AG04450 (cell line): ENCODE data around the gene TUBA1B. TPM values are rescaled to one million over a fixed set of nuclear protein-coding genes. Genes with fewer than 3 reads are reported as not detected.

Experiments used
- CTCF ChIA-PET: fragments of 300-600, 350-600 bp; formaldehyde crosslinking; extraction: SDS; loops from one replicate; lab custom pipeline; 2022; ENCODE audit warnings: antibody characterized with exemption, inconsistent platforms; lab: Charles Lee
- POLR2A ChIA-PET: fragments of 350-600 bp; formaldehyde crosslinking; extraction: SDS; loops from one replicate; lab custom pipeline; 2021; ENCODE audit warnings: antibody characterized with exemption, inconsistent platforms; lab: Yijun Ruan, JAX
- DNase-seq: peaks from one replicate; pipeline ENCODE4 v3.0.0-alpha.2; 2011; ENCODE audit warnings: low read depth, low spot score
- H3K27ac ChIP-seq: one replicate; pipeline ENCODE4 v1.5.1; 2012; ENCODE audit warnings: low read depth, low read length, control low read depth
- H3K27me3 ChIP-seq: one replicate; pipeline ENCODE4 v1.6.0; 2012; ENCODE audit warnings: low read length; ENCODE audit not compliant: control insufficient read depth, insufficient read depth
- H3K4me3 ChIP-seq: 2 replicates; pipeline ENCODE4 v1.5.1; 2011; ENCODE audit warnings: mild to moderate bottlenecking, low read depth, low read length, control low read depth
- H3K9me3 ChIP-seq: 2 replicates; pipeline ENCODE4 v1.5.1; 2012; ENCODE audit warnings: low read length; ENCODE audit not compliant: control insufficient read depth, insufficient read depth
- polyA plus RNA-seq: library from polyadenylated mRNA; depleted of rRNA; stranded (reverse); fragments of >200 nt; gene quantifications from 2 replicates; pipeline ENCODE4 v1.2.3, GENCODE V29; 2011
- TF ChIP-seq, protein P1 (sequence below): IDR thresholded peaks from 2 replicates; pipeline ENCODE4 v1.5.1; 2011; ENCODE audit warnings: low read depth, low read length, control low read depth, inconsistent platforms

Gene TUBA1B
- polyA plus RNA-seq, 1 experiment = 2,720 TPM

DNA sequence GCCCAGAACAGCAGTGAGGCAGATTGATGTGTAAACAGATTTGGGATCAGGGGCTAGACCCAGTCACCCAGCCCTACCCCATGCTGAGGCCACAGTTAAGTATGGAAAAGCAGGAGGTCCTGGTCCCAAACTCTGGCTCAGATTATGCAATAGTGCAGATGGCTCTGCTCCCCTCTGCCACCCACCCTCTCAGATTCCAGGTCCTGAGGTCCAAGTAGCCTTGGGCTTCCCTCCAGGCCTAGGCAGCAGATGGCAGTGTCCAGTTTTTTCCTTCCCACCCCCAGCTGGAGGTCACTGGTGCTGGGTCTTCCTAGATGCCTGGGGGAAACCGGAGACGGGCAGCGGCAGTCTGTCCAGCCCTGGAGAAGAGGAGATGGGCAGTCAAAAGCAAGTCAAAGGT is 33.8 kb downstream of the TUBA1B start:
- TF ChIP-seq, protein P1, sequence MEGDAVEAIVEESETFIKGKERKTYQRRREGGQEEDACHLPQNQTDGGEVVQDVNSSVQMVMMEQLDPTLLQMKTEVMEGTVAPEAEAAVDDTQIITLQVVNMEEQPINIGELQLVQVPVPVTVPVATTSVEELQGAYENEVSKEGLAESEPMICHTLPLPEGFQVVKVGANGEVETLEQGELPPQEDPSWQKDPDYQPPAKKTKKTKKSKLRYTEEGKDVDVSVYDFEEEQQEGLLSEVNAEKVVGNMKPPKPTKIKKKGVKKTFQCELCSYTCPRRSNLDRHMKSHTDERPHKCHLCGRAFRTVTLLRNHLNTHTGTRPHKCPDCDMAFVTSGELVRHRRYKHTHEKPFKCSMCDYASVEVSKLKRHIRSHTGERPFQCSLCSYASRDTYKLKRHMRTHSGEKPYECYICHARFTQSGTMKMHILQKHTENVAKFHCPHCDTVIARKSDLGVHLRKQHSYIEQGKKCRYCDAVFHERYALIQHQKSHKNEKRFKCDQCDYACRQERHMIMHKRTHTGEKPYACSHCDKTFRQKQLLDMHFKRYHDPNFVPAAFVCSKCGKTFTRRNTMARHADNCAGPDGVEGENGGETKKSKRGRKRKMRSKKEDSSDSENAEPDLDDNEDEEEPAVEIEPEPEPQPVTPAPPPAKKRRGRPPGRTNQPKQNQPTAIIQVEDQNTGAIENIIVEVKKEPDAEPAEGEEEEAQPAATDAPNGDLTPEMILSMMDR = no peak
- no peaks in the 10 kb centered on the region for H3K9me3 ChIP-seq
- DNase-seq = no peak
- ChIA-PET CTCF (interaction anchor here (1.8 to 5.9 kb wide), 3 partner anchors 10 to 33 kb away, joined by 11 to 48 read pairs (median 12); partner anchors contain the start of gene LMBR1L), POLR2A (interaction anchor here (1.1 to 1.9 kb wide), 2 partner anchors 12 to 34 kb away, joined by 3 to 6 read pairs; partner anchors contain the start of gene TUBA1B)
- H3K27ac ChIP-seq = no peak overlapping the region
- H3K4me3 ChIP-seq = no peak overlapping the region
- H3K27me3 ChIP-seq = peaks cover 5% of the 10 kb centered on the region

DNA sequence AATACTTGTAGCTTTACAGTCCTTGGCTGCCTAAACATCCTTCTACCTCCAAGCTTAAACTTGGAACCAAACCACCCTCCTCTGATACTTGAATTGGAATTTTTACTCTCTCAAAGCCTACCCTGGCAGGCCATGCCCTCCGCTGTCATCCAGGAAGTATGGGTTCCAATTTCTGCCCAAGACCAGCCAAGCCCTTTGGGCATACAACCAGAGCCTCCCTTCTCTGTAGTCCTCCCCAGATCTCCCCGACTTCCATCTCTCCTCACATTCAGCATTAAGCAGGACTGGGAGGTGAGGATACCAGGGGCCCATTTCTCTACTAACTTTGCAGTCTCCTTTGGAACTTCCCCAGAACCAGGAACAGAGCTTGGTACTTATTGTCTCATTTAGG is 36.2 kb downstream of the TUBA1B start:
- Histone ChIP-seq H3K27ac (no peak overlapping the region), H3K4me3 (no peak overlapping the region), H3K27me3 (peaks cover 12% of the 10 kb centered on the region), H3K9me3 (no peaks in the 10 kb centered on the region)
- no peak for DNase-seq
- TF ChIP-seq, protein P1 = no peak
- ChIA-PET POLR2A (interaction anchor here (0.7 to 1.5 kb wide), 3 partner anchors 9 to 35 kb away, joined by 3 to 6 read pairs (median 5); partner anchors contain the start of gene RHEBL1), CTCF (interaction anchor here (1.3 to 5.9 kb wide), 2 partner anchors 31 to 35 kb away, joined by 5 to 48 read pairs; no protein-coding TSS in a partner anchor)

DNA sequence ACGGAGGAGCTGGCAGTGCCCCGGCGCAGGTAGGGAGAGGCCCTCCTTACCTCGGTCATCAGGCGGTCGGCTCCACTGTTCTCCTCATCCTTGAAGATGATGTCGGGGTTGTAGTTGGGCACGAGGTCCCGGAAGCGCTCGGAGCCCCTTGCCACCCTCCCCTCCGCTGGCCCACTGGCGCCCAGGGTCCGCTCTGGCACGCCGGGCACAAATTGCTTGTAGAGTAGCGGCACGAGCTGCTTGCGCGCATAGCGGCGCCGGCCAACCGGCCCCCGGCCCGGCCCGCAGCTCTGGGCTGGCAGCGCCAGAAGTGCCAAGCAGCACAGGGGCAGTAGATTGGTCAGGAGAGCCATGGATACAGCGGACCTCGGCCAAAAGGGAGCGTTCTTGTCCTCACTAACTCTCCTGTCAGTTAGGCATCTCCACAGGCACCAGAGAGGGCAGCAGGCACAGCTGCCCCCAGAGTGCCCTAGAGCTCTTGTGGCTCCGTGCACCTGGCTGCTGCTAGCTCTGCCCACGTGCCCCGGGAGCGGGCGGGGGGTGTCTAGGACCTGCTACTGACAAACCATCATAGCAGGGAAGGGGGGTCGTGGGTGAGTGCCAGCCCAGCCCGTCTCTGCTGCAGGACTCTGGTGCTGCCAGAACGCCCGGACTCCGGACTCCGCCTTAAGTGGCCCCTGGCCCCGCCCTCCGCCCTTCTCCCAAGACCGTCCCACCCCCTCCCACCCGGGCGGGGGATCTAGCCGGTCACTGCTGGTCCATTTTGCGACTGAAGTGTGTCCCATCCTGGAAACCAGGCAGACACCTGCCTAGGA is 36.8 kb downstream of the TUBA1B start, which contains the start of gene DHH:
Gene DHH, minus strand, starts transcription at position 642 of the 815 bp plus-strand sequence. Its CDS starts 289 bp downstream, at position 353.
- CTCF ChIA-PET = interaction anchor here (1.3 to 5.9 kb wide), 2 partner anchors 30 to 36 kb away, joined by 5 to 48 read pairs; no protein-coding TSS in a partner anchor
- no peak for DNase-seq

DNA sequence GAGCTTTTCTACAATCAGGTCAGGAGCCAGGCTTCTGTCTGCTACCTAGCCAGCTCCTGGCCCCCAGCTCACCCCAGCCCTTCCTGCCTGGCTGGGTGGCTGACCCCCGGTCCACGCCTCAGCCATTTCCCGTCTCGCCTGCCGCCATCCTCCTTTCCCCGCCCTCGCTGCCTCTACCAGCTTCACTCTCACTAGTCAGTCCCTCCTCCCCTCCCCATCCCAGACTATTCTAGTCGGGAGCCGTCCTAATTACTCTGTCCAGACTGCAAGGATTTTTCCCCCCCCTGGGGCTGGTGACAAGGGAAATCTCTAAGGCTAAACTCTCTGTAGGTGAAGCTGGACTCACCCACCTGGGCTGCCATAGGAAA is 37.4 kb downstream of the TUBA1B start:
- ChIA-PET CTCF (interaction anchor here (5.9 kb wide), 1 partner anchor 30 kb away, joined by 48 read pairs; no protein-coding TSS in a partner anchor), POLR2A (interaction anchor here (0.6 to 1.5 kb wide), 3 partner anchors 16 to 122 kb away, joined by 5 to 11 read pairs (median 8); partner anchors contain the start of gene LMBR1L)
- H3K27me3 ChIP-seq = peaks cover 20% of the 10 kb centered on the region
- no peak overlapping the region for H3K4me3 ChIP-seq
- no peak for DNase-seq
- TF ChIP-seq, protein P1 = no peak
- H3K27ac ChIP-seq = no peak overlapping the region
- H3K9me3 ChIP-seq = no peaks in the 10 kb centered on the region

More for the DNA sequence above, 36.8 kb downstream of the TUBA1B start, which contains the start of gene DHH:
- POLR2A ChIA-PET = interaction anchor here (0.6 to 1.5 kb wide), 5 partner anchors 8 to 122 kb away, joined by 3 to 11 read pairs (median 6); partner anchors contain the start of genes LMBR1L and RHEBL1
- H3K9me3 ChIP-seq = no peaks in the 10 kb centered on the region
- H3K27ac ChIP-seq = no peak within 1 kb of the TSS
- H3K4me3 ChIP-seq = peak within 1 kb of the TSS; percentile 25; the same call in 1 of the 2 replicates
- TF ChIP-seq, protein P1 = no peak
- H3K27me3 ChIP-seq = peaks cover 15% of the 10 kb centered on the region
